ENCODE results near the gene CLTA.

CLTA gene

GRCh38 chr9:36190388-36191289 lies at the start of gene CLTA:
Gene CLTA (plus strand): TSS chr9:36190921. CDS start chr9:36191057, 136 bp downstream.
- DNase-seq (ENCODE audit: low spot score) = peak; percentile 98

GRCh38 chr9:36141288-36141687 lies 49.4 kb upstream of the CLTA start:
- DNase-seq (ENCODE audit: low spot score) = peak; percentile 57

- no peak for DNase-seq (ENCODE audit: low spot score)
These were observed 49.0 kb upstream of the CLTA start for GRCh38 chr9:36141761-36142160.

GRCh38 chr9:36142510-36143244 lies 48.0 kb upstream of the CLTA start:
- DNase-seq (ENCODE audit: low spot score) = no peak

- DNase-seq (ENCODE audit: low spot score) = no peak
These were observed 47.5 kb upstream of the CLTA start for GRCh38 chr9:36143245-36143641.

GRCh38 chr9:36144309-36145232 lies 46.1 kb upstream of the CLTA start:
- peak; percentile 2 for DNase-seq (ENCODE audit: low spot score)

GRCh38 chr9:36145970-36146369 lies 44.8 kb upstream of the CLTA start:
- DNase-seq (ENCODE audit: low spot score) = no peak

GRCh38 chr9:36146651-36147050 lies 44.1 kb upstream of the CLTA start:
- DNase-seq (ENCODE audit: low spot score) = no peak

- no peak for DNase-seq (ENCODE audit: low spot score)
These were observed 43.1 kb upstream of the CLTA start for GRCh38 chr9:36147441-36148175.

- peak; percentile 95 for DNase-seq (ENCODE audit: low spot score)
These were observed 42.2 kb upstream of the CLTA start for GRCh38 chr9:36148311-36149051.

- peak; percentile 72 for DNase-seq (ENCODE audit: low spot score)
These were observed 41.5 kb upstream of the CLTA start for GRCh38 chr9:36149197-36149596.

GRCh38 chr9:36150574-36151315 lies 40.0 kb upstream of the CLTA start:
- no peak for DNase-seq (ENCODE audit: low spot score)

- DNase-seq (ENCODE audit: low spot score) = no peak
These were observed 39.2 kb upstream of the CLTA start for GRCh38 chr9:36151316-36152210.

GRCh38 chr9:36152741-36153438 lies 37.8 kb upstream of the CLTA start:
- DNase-seq (ENCODE audit: low spot score) = no peak

GRCh38 chr9:36153746-36154145 lies 37.0 kb upstream of the CLTA start:
- DNase-seq (ENCODE audit: low spot score) = no peak

- DNase-seq (ENCODE audit: low spot score) = peak; percentile 57
These were observed 36.3 kb upstream of the CLTA start for GRCh38 chr9:36154331-36154952.

- no peak for DNase-seq (ENCODE audit: low spot score)
These were observed 34.6 kb upstream of the CLTA start for GRCh38 chr9:36156116-36156515.

- DNase-seq (ENCODE audit: low spot score) = no peak
These were observed 32.6 kb upstream of the CLTA start for GRCh38 chr9:36158122-36158521.

All from AG20443 (cell line).